H1 (cell line): ENCODE data around the gene C2orf92. TPM values are rescaled to one million over a fixed set of nuclear protein-coding genes. Genes with fewer than 3 reads are reported as not detected.
"Not testable (repeated sequence)": the region's sequence is repeated elsewhere in the genome, so short reads cannot be mapped to it uniquely, and the experiment has no call there.

Source experiments
- CTCF ChIA-PET: fragments of 300-600 bp; sonication (Branson Sonifier 250); formaldehyde crosslinking; loops from one replicate; lab custom pipeline; 2021; ENCODE audit not compliant: partially characterized antibody; lab: Charles Lee
- POLR2A ChIA-PET: fragments of 300-600 bp; sonication (Branson Sonifier 250); formaldehyde crosslinking; loops from one replicate; lab custom pipeline; 2021; ENCODE audit warnings: inconsistent platforms; ENCODE audit not compliant: partially characterized antibody; lab: Charles Lee
- DNase-seq, 2 experiments: peaks; one replicate each; pipeline versions ENCODE4 v3.0.0 to v3.0.0-alpha.2; 2010 to 2022; ENCODE audit warnings: low spot score in 2 of 2, low read depth in 1 of 2, mixed read lengths in 1 of 2
- FAIRE-seq: peaks from 2 replicates; lab custom pipeline; 2011; peaks lifted over from hg19 to GRCh38; lab: Jason Lieb, UNC
- H2AFZ ChIP-seq: 2 replicates; pipeline ENCODE4 v1.8.1; 2012; ENCODE audit warnings: low read length, inconsistent platforms
- H2AK5ac ChIP-seq: 2 replicates; pipeline ENCODE4 v1.6.1; 2013; ENCODE audit warnings: low read depth, low read length
- H2BK120ac ChIP-seq: replicated peaks from 2 replicates; pipeline ENCODE3; 2013; ENCODE audit warnings: low read depth, low read length, inconsistent platforms
- H2BK12ac ChIP-seq: 2 replicates; pipeline ENCODE4 v1.6.1; 2013; ENCODE audit warnings: low read depth, low read length
- H2BK15ac ChIP-seq: 2 replicates; pipeline ENCODE4 v1.6.1; 2013; ENCODE audit warnings: low read length
- H2BK20ac ChIP-seq: 2 replicates; pipeline ENCODE4 v1.6.1; 2013; ENCODE audit warnings: low read length
- H2BK5ac ChIP-seq: 2 replicates; pipeline ENCODE4 v1.6.1; 2013; ENCODE audit warnings: low read depth, low read length
- H3K14ac ChIP-seq: 2 replicates; pipeline ENCODE4 v1.6.1; 2013; ENCODE audit warnings: inconsistent platforms; ENCODE audit not compliant: insufficient read length
- H3K18ac ChIP-seq: 2 replicates; pipeline ENCODE4 v1.6.1; 2013; ENCODE audit warnings: low read length; ENCODE audit errors: extremely low read depth
- H3K23ac ChIP-seq: 2 replicates; pipeline ENCODE4 v1.6.1; 2013; ENCODE audit warnings: inconsistent platforms; ENCODE audit not compliant: insufficient read length
- H3K23me2 ChIP-seq: 2 replicates; pipeline ENCODE4 v1.6.1; 2013; ENCODE audit warnings: low read depth, low read length
- H3K27ac ChIP-seq: 2 replicates; pipeline ENCODE4 v1.6.1; 2011; ENCODE audit warnings: low read depth, low read length, inconsistent platforms
- H3K27me3 ChIP-seq, 4 experiments: replicated peaks in 1 of 4; 1 replicate in 1 of 4; 2 replicates in 3 of 4; pipeline versions ENCODE4 v1.6.1 to v1.8.1; 2011 to 2013; ENCODE audit warnings: low read length in 3 of 4, mild to moderate bottlenecking in 3 of 4, inconsistent platforms in 2 of 4, mixed read lengths in 2 of 4, moderate library complexity in 1 of 4; ENCODE audit not compliant: control insufficient read depth in 3 of 4, insufficient read depth in 3 of 4; ENCODE audit errors: extremely low read depth in 1 of 4
- H3K36me3 ChIP-seq, 4 experiments: 2 replicates each; pipeline versions ENCODE4 v1.6.1 to v1.8.1; 2011 to 2013; ENCODE audit warnings: mild to moderate bottlenecking in 4 of 4, low read length in 3 of 4, moderate library complexity in 2 of 4, control low read depth in 1 of 4, inconsistent platforms in 1 of 4; ENCODE audit not compliant: insufficient read depth in 4 of 4, control insufficient read depth in 2 of 4
- H3K4ac ChIP-seq: replicated peaks from 2 replicates; pipeline ENCODE3; 2013; ENCODE audit warnings: low read length, low read depth, mixed read lengths, inconsistent platforms; ENCODE audit not compliant: insufficient read length
- H3K4me1 ChIP-seq, 4 experiments: replicated peaks in 1 of 4; 1 replicate in 1 of 4; 2 replicates in 3 of 4; pipeline versions ENCODE4 v1.6.1 to v1.8.1; 2011 to 2013; ENCODE audit warnings: low read length in 3 of 4, inconsistent platforms in 2 of 4, mixed read lengths in 1 of 4; ENCODE audit not compliant: insufficient read depth in 4 of 4, control insufficient read depth in 3 of 4
- H3K4me2 ChIP-seq, 2 experiments: 2 replicates each; pipeline versions ENCODE4 v1.6.1 to v1.8.1; 2011 to 2013; ENCODE audit warnings: low read depth in 2 of 2, low read length in 2 of 2, control low read depth in 1 of 2, inconsistent platforms in 1 of 2, mild to moderate bottlenecking in 1 of 2; ENCODE audit not compliant: insufficient read depth in 1 of 2
- H3K4me3 ChIP-seq, 4 experiments: fragments of 200-600, 300-600 bp in 1 of 4; sonication (generic), shearing (Covaris generic), sonication (Bioruptor Twin) in 1 of 4; 2 replicates each; pipeline versions ENCODE4 v1.5.1 to v1.8.1; 2011 to 2016; ENCODE audit warnings: low read length in 4 of 4, low read depth in 3 of 4, control low read depth in 2 of 4, inconsistent platforms in 2 of 4, mild to moderate bottlenecking in 2 of 4, mixed read lengths in 1 of 4, moderate library complexity in 1 of 4; ENCODE audit not compliant: insufficient read depth in 2 of 4; ENCODE audit errors: extremely low read depth in 1 of 4
- H3K56ac ChIP-seq: replicated peaks from 2 replicates; pipeline ENCODE3; 2013; ENCODE audit warnings: low read depth, mild to moderate bottlenecking, mixed read lengths, low read length, inconsistent platforms; ENCODE audit not compliant: insufficient read length
- H3K79me1 ChIP-seq: 2 replicates; pipeline ENCODE4 v1.6.1; 2013; ENCODE audit warnings: low read depth, low read length, control low read depth
- H3K79me2 ChIP-seq, 2 experiments: 2 replicates each; pipeline versions ENCODE4 v1.6.1 to v1.8.1; 2012 to 2013; ENCODE audit warnings: low read length in 2 of 2, mild to moderate bottlenecking in 2 of 2, inconsistent platforms in 1 of 2; ENCODE audit not compliant: insufficient read depth in 2 of 2, control insufficient read depth in 1 of 2
- H3K9ac ChIP-seq, 4 experiments: replicated peaks in 1 of 4; 1 replicate in 1 of 4; 2 replicates in 3 of 4; pipeline versions ENCODE4 v1.6.1 to v1.8.1; 2011 to 2013; ENCODE audit warnings: low read depth in 3 of 4, low read length in 3 of 4, control low read depth in 2 of 4, mild to moderate bottlenecking in 2 of 4, moderate library complexity in 2 of 4, inconsistent platforms in 1 of 4; ENCODE audit errors: extremely low read depth in 1 of 4
- H3K9me3 ChIP-seq, 2 experiments: 2 replicates each; pipeline versions ENCODE4 v1.6.1 to v1.8.1; 2012 to 2013; ENCODE audit warnings: mild to moderate bottlenecking in 2 of 2, moderate library complexity in 2 of 2, control low read depth in 1 of 2, inconsistent platforms in 1 of 2, low read depth in 1 of 2, low read length in 1 of 2, mixed read lengths in 1 of 2; ENCODE audit not compliant: insufficient read depth in 2 of 2
- H4K20me1 ChIP-seq, 2 experiments: replicated peaks in 1 of 2; 2 replicates each; pipeline versions ENCODE3 to v1.8.1; 2011 to 2013; ENCODE audit warnings: inconsistent platforms in 2 of 2, low read length in 2 of 2, mild to moderate bottlenecking in 1 of 2; ENCODE audit not compliant: insufficient read depth in 2 of 2, control insufficient read depth in 1 of 2
- H4K5ac ChIP-seq: 2 replicates; pipeline ENCODE4 v1.6.1; 2013; ENCODE audit warnings: low read length, low read depth, mixed read lengths, inconsistent platforms; ENCODE audit not compliant: insufficient read length
- H4K8ac ChIP-seq: 2 replicates; pipeline ENCODE4 v1.8.0; 2013; ENCODE audit warnings: mild to moderate bottlenecking, moderate library complexity, low read length, inconsistent platforms; ENCODE audit not compliant: insufficient read depth; ENCODE audit errors: extremely low read depth
- H4K91ac ChIP-seq: replicated peaks from 2 replicates; pipeline ENCODE3; 2013; ENCODE audit warnings: low read length, mixed read lengths, inconsistent platforms; ENCODE audit not compliant: insufficient read length
- whole genome bisulfite sequencing, 2 experiments: shearing (Covaris generic) in 1 of 2; methylation state at CpG; one replicate each; pipeline versions ENCODE4 v1.1.6 to v1.1.7; 2013 to 2015; ENCODE audit warnings: low lambda C conversion rate in 2 of 2, mixed read lengths in 2 of 2, inconsistent platforms in 1 of 2, low coverage in 1 of 2, missing lambda C conversion rate in 1 of 2; ENCODE audit not compliant: insufficient replicate concordance in 2 of 2, insufficient coverage in 1 of 2, insufficient read length in 1 of 2; ENCODE audit errors: extremely low coverage in 1 of 2, missing lambda C conversion rate in 1 of 2; 5-methylcytosine and 5-hydroxymethylcytosine counted together
- polyA plus RNA-seq, 7 experiments: library from polyadenylated mRNA; depleted of rRNA in 3 of 7; stranded (reverse) in 5 of 7; unstranded in 2 of 7; fragments of >200 nt in 5 of 7; fragments of 200-250 nt in 2 of 7; gene quantifications; 1 replicate in 5 of 7; 2 replicates in 1 of 7; 4 replicates in 1 of 7; pipeline versions ENCODE4 v1.2.1 to v1.2.3, GENCODE V29; 2011 to 2013; ENCODE audit warnings: missing spikeins in 2 of 7, mixed read lengths in 2 of 7
- total RNA-seq: library from RNA; stranded (reverse); fragmentation: NEBNext Ultra II Directional; extraction: Animal tissue kit (Norgen Biotek cat#: 25700); gene quantifications from 2 replicates; pipeline ENCODE4 v1.2.1, GENCODE V29; 2021

The C2orf92 gene
- total and polyA plus RNA-seq, 2 of the 8 experiments (the other 6 are each of a cell fraction or from before 2014, with no cell fraction given) = 2.3 to 3.7 TPM

- not testable (repeated sequence) for H3K79me1 ChIP-seq
These were observed 44.0 kb upstream of the C2orf92 start for GRCh38 chr2:97625354-97626048.

More at GRCh38 chr2:97625354-97626048, 44.0 kb upstream of the C2orf92 start:
- POLR2A ChIA-PET = interaction anchor here (2.0 kb wide), 1 partner anchor 21 kb away, joined by 6 read pairs; the partner anchor contains the start of gene COX5B
- not testable (repeated sequence) for H3K18ac ChIP-seq, H3K4me2 ChIP-seq, H3K4ac ChIP-seq, H3K36me3 ChIP-seq, H2BK20ac ChIP-seq, H3K4me1 ChIP-seq, H2BK15ac ChIP-seq, FAIRE-seq, H3K27ac ChIP-seq, H2BK120ac ChIP-seq, H2BK12ac ChIP-seq, H3K79me2 ChIP-seq, H3K4me3 ChIP-seq, H4K20me1 ChIP-seq, H2AFZ ChIP-seq, H4K91ac ChIP-seq, H3K14ac ChIP-seq, H2BK5ac ChIP-seq, H3K23ac ChIP-seq, H3K9ac ChIP-seq, H2AK5ac ChIP-seq, H3K23me2 ChIP-seq, H3K27me3 ChIP-seq, H3K9me3 ChIP-seq, H4K8ac ChIP-seq, H3K56ac ChIP-seq, DNase-seq, H4K5ac ChIP-seq
- CTCF ChIA-PET = interaction anchor here (1.1 kb wide), 2 partner anchors 40 to 114 kb away, joined by 3 to 5 read pairs; no protein-coding TSS in a partner anchor
- 87% methylated on average over 2 of the region's 8 CpGs; no CpG with 5 or more reads in 1 of the 2 experiments for WGBS, 2 experiments
